K562 treated with DMSO at 1 percent for 4 hours (cell line): Measurements from ENCODE around the gene AK2. TPM values are rescaled to one million over a fixed set of nuclear protein-coding genes. Genes with fewer than 3 reads are reported as not detected.

Experiments
- total RNA-seq: library from RNA; unstranded; fragments of 300-600 nt; gene quantifications from 2 replicates; pipeline ENCODE4 v1.2.3, GENCODE V29; 2022; ENCODE audit not compliant: insufficient read depth

Gene AK2
- 191 and 291 TPM in 2 replicates for total RNA-seq

GRCh38 chr1:33036526-33037503, at the start of gene AK2:
AK2 (minus strand) TSS chr1:33036883; CDS start chr1:33036828, 55 bp downstream.

GRCh38 chr1:33080885-33081553, 44.3 kb upstream of the AK2 start, which contains the start of gene AZIN2:
AZIN2 (plus strand) TSS chr1:33081153; CDS start chr1:33082250, 1,097 bp downstream.

GRCh38 chr1:32964461-32965250, 72.0 kb downstream of the AK2 start, which contains the start of gene RNF19B:
RNF19B (minus strand) TSS chr1:32964809; CDS start chr1:32964685, 124 bp downstream.

Other genes with a start within 250 kb of the AK2 start
- gene YARS1, start 219.5 kb downstream of the AK2 start, total RNA-seq: 321 and 328 TPM in 2 replicates
- 8.3 and 13.2 TPM in 2 replicates for gene S100PBP, start 219.2 kb downstream of the AK2 start, total RNA-seq
- gene FNDC5, start 166.0 kb downstream of the AK2 start, total RNA-seq: not detected in 2 replicates
- not detected in 2 replicates for gene HPCA, start 150.4 kb downstream of the AK2 start, total RNA-seq
- 30.3 and 51.1 TPM in 2 replicates for gene TMEM54, start 135.5 kb downstream of the AK2 start, total RNA-seq
- 20.6 and 26.8 TPM in 2 replicates for gene RNF19B, start 72.1 kb downstream of the AK2 start, total RNA-seq
- 1.3 TPM in 2 replicates for gene AZIN2, start 44.3 kb upstream of the AK2 start, total RNA-seq
- gene TRIM62, start 145.2 kb upstream of the AK2 start, total RNA-seq: 4.6 and 5.1 TPM in 2 replicates
- 1.2 and 1.7 TPM in 2 replicates for gene ZNF362, start 219.6 kb upstream of the AK2 start, total RNA-seq